HG03469 (cell line): ENCODE results near the gene WTAP.
"Not testable (repeated sequence)": the region's sequence is repeated elsewhere in the genome, so short reads cannot be mapped to it uniquely, and the experiment has no call there.

Experiments used
- ATAC-seq: cut with Tn5 transposase; IDR thresholded peaks from one replicate; pipeline ENCODE4 v1.9.1; 2021; ENCODE audit warnings: mild to moderate bottlenecking, moderate library complexity, moderate number of reproducible peaks; ENCODE audit not compliant: unreplicated experiment

Gene WTAP

GRCh38 chr6:159726918-159727716, at the start of gene WTAP:
Gene WTAP, plus strand, starts transcription at chr6:159727506. Its CDS starts 8,760 bp downstream, at chr6:159736266.
- ATAC-seq, result peak; percentile 53

DNA sequence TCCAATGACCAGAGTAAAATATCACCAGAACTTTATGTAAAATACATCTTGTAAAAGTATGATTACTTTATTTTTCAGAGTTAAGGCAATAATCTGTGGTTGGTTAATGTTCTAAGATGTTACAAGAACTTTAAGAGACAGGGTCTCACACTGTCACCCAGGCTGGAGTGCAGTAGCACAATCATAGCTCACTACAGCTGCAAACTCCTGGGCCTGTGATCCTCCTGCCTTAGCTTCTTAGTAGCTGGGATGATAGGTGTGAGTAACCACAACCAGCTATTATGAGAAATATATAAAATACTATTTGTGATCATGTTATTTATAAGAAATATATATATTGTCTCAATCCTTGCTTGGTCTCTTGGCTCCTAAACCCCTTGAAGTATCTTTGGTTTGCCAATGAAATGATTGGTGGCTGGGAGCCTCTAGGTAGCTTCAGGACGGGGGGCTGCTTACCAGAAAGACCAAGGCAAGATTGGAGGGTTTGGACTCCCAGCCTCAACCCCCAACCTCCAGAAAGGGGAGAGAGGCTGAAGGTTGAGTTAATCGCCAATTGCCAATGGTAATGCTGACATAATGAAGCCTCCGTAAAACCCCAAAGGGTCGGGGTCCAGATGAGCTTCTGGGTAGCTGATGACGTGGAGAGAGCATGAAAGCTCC, 49.7 kb upstream of the WTAP start:
- ATAC-seq, result no peak

- ATAC-seq, result no peak
These were observed 48.7 kb upstream of the WTAP start for GRCh38 chr6:159678574-159678973.

- ATAC-seq, result no peak
These were observed 47.9 kb upstream of the WTAP start for GRCh38 chr6:159679091-159680077.

- ATAC-seq, result no peak
These were observed 47.2 kb upstream of the WTAP start for GRCh38 chr6:159680104-159680503.

DNA sequence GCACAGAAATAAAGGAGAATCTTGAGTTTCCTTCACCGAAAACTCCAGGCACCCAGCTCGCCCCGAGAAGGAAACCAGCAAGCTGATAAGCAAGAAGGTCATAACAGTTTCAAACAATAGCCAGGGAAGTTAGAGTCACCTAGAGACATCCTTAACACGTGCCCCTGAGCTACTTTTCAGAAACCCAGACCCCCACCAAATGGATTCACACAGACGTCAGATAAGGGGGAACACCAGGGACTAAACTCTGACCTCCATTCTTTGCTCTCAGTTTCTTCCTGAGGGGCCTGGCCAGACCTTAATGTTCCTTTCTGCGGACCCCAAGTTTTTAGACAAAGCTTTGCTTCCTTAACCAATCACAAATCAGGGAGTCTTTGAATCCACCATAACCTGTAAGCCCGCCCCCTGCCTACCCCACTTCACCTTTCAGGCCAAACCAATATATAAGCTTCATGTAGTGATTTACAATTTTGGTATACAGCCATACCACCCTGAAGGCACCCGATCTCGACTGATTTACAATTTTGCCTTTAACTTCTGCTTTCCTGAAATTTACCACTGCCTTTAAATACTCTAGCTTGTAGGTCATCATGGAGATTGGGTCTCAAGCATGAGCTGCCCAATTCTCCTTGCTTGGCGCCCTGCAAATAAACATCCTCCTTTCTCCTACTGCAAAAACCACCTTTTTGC, 46.0 kb upstream of the WTAP start:
- no peak for ATAC-seq

GRCh38 chr6:159682295-159682694, 45.0 kb upstream of the WTAP start:
- no peak for ATAC-seq

- no peak for ATAC-seq
These were observed 44.5 kb upstream of the WTAP start for GRCh38 chr6:159682810-159683209.

GRCh38 chr6:159684013-159684304, 43.3 kb upstream of the WTAP start:
- ATAC-seq, result no peak

GRCh38 chr6:159686040-159686439, 41.3 kb upstream of the WTAP start:
- no peak for ATAC-seq

- no peak for ATAC-seq
These were observed 40.6 kb upstream of the WTAP start for GRCh38 chr6:159686703-159687102.

DNA sequence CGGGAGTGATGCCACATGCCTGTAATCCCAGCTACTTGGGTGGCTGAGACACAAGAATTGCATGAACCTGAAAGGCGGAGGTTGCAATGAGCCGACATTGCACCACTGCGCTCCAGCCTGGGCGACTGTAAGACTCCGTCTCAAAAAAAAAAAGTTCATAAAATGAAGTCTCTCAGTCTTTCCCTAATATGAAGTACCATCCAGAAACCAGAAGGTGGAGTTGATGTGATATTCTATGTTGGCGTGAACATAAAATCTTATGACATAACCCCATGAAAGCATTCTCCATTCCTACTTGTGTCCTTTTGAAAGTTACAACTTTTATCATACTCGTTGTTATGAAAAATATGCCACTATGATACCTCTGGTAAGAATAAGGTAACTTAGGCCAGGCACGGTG, 40.0 kb upstream of the WTAP start:
- no peak for ATAC-seq

GRCh38 chr6:159688266-159688905, 38.9 kb upstream of the WTAP start:
- ATAC-seq, result no peak

DNA sequence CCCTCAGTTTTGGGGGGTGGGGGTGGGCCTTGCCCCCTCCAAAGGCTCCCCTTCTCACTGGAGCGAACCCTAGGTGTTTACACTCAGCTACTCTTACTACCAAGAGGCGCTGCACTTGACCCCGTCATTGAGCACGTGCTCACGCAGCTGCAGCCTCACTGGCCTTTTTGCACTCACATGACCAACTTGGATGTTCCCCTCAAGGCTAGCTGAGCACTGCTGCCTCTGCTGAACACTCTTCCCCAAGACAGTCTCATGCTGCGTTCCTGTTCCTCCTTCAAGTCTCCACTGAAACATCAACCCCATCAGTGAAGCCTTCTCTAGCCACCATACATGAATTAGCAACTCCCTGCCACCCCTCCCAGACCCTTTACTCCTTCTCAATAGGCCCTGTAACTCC, 38.3 kb upstream of the WTAP start:
- ATAC-seq, result no peak

- not testable (repeated sequence) for ATAC-seq
These were observed 37.2 kb upstream of the WTAP start for GRCh38 chr6:159690135-159690534.

- no peak for ATAC-seq
These were observed 36.0 kb upstream of the WTAP start for GRCh38 chr6:159691133-159691962.

GRCh38 chr6:159691963-159692287, 35.4 kb upstream of the WTAP start:
- ATAC-seq, result no peak

DNA sequence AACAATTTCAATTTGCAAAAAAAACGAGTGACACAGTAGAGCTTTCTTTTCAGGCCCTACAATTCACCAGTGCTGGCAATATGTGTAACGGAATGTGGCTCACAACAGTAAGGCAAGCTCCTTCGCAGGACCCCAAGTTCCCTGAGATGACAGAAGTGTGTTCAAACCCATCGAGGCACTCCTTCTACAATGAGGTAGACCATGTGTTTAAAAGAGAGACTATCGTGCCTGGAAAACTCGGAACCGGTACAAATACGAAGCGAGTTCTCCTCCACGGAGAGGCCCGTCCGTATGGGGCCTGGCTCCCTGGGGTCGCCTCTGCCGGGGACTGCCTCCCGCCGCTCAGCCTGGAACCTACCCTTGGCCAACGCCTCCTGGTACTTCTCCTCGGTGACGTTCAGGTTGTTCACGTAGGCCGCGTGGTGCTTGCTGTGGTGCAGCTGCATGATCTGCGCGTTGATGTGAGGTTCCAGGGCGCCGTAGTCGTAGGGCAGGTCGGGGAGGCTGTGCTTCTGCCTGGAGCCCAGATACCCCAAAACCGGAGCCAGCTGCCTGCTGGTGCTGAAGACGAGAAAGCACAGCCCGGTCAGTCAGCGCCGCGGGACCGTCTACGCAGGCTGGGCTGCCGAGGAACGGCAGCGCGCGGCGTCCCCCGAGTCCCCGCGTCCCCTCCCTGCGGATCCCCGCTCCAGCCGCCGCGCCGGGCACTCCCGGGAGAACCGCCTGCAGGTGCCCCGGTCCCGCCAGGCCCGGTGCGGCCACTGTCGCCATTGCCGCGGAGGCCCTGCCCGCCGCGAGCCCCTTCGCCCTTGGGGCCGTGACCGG, 34.8 kb upstream of the WTAP start:
- ATAC-seq, result peak; percentile 32
